Activated CD4-positive, CD25-positive, alpha-beta regulatory T cell (primary cell): ENCODE data around the gene RAB13.

Experiments
- DNase-seq, 4 experiments: peaks; one replicate each; lab custom pipeline; 2025; lab: John Stamatoyannopoulos, UW

The RAB13 gene

GRCh38 chr1:153933430-153933829 is 52.7 kb downstream of the RAB13 start:
- DNase-seq, result no peak

GRCh38 chr1:153932156-153933131 is 53.7 kb downstream of the RAB13 start:
- no peak for DNase-seq
